ENCODE measurements around the gene C16orf74. TPM values are rescaled to one million over a fixed set of nuclear protein-coding genes. Genes with fewer than 3 reads are reported as not detected.

Gene C16orf74
- total RNA-seq, 1 experiment from 2014 or later, result 68.5 TPM

GRCh38 chr16:85755929-85756768 is 5.3 kb upstream of the C16orf74 start:
- POLR2A ChIA-PET, result interaction anchor here (1.6 kb wide), 1 partner anchor 12 kb away, joined by 3 read pairs; no protein-coding TSS in a partner anchor
- CTCF ChIA-PET, result interaction anchor here (0.7 kb wide), 1 partner anchor 140 kb away, joined by 3 read pairs; no protein-coding TSS in a partner anchor
- no TSS peak for BruUV-seq (replicated peaks)
- no peak for TF ChIP-seq CTCF (IDR thresholded peaks at IDR 0.05; ENCODE audit: unreplicated experiment)
- peaks cover 24% of the 10 kb centered on the region for H3K4me1 Mint-ChIP-seq (ENCODE audit: insufficient read depth, unreplicated experiment)
- no peaks in the 10 kb centered on the region for H3K27me3 Mint-ChIP-seq (ENCODE audit: insufficient read depth, unreplicated experiment)
- no peak overlapping the region for H3K4me3 Mint-ChIP-seq (ENCODE audit: unreplicated experiment)
- H3K36me3 Mint-ChIP-seq (ENCODE audit: insufficient read depth, unreplicated experiment), result peaks cover 8% of the 10 kb centered on the region
- no peaks in the 10 kb centered on the region for H3K9me3 Mint-ChIP-seq (ENCODE audit: unreplicated experiment)
- H3K27ac Mint-ChIP-seq (ENCODE audit: low read depth, unreplicated experiment), result no peak overlapping the region
- intact Hi-C loops (cut with micrococcal nuclease), result no loop called here
- DNase-seq (ENCODE audit: unreplicated experiment), result no peak

- Mint-ChIP-seq H3K4me1 (ENCODE audit: insufficient read depth, unreplicated experiment) (peaks cover 24% of the 10 kb centered on the region), H3K4me3 (ENCODE audit: unreplicated experiment) (no peak overlapping the region), H3K36me3 (ENCODE audit: insufficient read depth, unreplicated experiment) (peaks cover 8% of the 10 kb centered on the region), H3K27me3 (ENCODE audit: insufficient read depth, unreplicated experiment) (no peaks in the 10 kb centered on the region), H3K27ac (ENCODE audit: low read depth, unreplicated experiment) (no peak overlapping the region), H3K9me3 (ENCODE audit: unreplicated experiment) (no peaks in the 10 kb centered on the region)
- CTCF ChIA-PET, result interaction anchor here (0.6 to 1.7 kb wide), 3 partner anchors 16 to 48 kb away, joined by 3 to 4 read pairs (median 3); no protein-coding TSS in a partner anchor
- BruUV-seq (replicated peaks), result no TSS peak
- intact Hi-C loops (cut with micrococcal nuclease), result loop anchor here (5.0 kb wide), 1 partner anchor 43 kb away; the partner anchor contains the start of genes COX4I1 and EMC8
- no peak for TF ChIP-seq CTCF (IDR thresholded peaks at IDR 0.05; ENCODE audit: unreplicated experiment)
- POLR2A ChIA-PET, result interaction anchor here (1.2 to 2.9 kb wide), 4 partner anchors 13 to 142 kb away, joined by 5 to 13 read pairs (median 7); partner anchors contain the start of gene GSE1
- DNase-seq (ENCODE audit: unreplicated experiment), result no peak
Observed at GRCh38 chr16:85754413-85754812, 3.5 kb upstream of the C16orf74 start.

- CTCF ChIA-PET, result interaction anchor here (0.6 to 1.7 kb wide), 3 partner anchors 17 to 49 kb away, joined by 3 to 4 read pairs (median 3); no protein-coding TSS in a partner anchor
Observed at GRCh38 chr16:85753976-85754375, 3.1 kb upstream of the C16orf74 start.

More at GRCh38 chr16:85753976-85754375, 3.1 kb upstream of the C16orf74 start:
- DNase-seq (ENCODE audit: unreplicated experiment), result no peak
- H3K27me3 Mint-ChIP-seq (ENCODE audit: insufficient read depth, unreplicated experiment), result no peaks in the 10 kb centered on the region
- H3K27ac Mint-ChIP-seq (ENCODE audit: low read depth, unreplicated experiment), result no peak overlapping the region
- TF ChIP-seq CTCF (IDR thresholded peaks at IDR 0.05; ENCODE audit: unreplicated experiment), result no peak
- no TSS peak for BruUV-seq (replicated peaks)
- POLR2A ChIA-PET, result interaction anchor here (1.2 to 2.9 kb wide), 4 partner anchors 14 to 141 kb away, joined by 5 to 13 read pairs (median 7); partner anchors contain the start of gene GSE1
- H3K9me3 Mint-ChIP-seq (ENCODE audit: unreplicated experiment), result no peaks in the 10 kb centered on the region
- H3K4me3 Mint-ChIP-seq (ENCODE audit: unreplicated experiment), result no peak overlapping the region
- peaks cover 8% of the 10 kb centered on the region for H3K36me3 Mint-ChIP-seq (ENCODE audit: insufficient read depth, unreplicated experiment)
- intact Hi-C loops (cut with micrococcal nuclease), result loop anchor here (5.0 kb wide), 1 partner anchor 43 kb away; the partner anchor contains the start of genes COX4I1 and EMC8
- H3K4me1 Mint-ChIP-seq (ENCODE audit: insufficient read depth, unreplicated experiment), result peaks cover 24% of the 10 kb centered on the region
